Placental pericyte (primary cell): ENCODE results near the gene IFT74. TPM values are rescaled to one million over a fixed set of nuclear protein-coding genes. Genes with fewer than 3 reads are reported as not detected.

Experiments
- total RNA-seq: library from RNA; depleted of rRNA; stranded (reverse); fragments of >200 nt; gene quantifications from 2 replicates; pipeline ENCODE4 v1.2.3, GENCODE V29; 2012

IFT74 gene
- total RNA-seq = 10.0 and 12.0 TPM in 2 replicates

DNA sequence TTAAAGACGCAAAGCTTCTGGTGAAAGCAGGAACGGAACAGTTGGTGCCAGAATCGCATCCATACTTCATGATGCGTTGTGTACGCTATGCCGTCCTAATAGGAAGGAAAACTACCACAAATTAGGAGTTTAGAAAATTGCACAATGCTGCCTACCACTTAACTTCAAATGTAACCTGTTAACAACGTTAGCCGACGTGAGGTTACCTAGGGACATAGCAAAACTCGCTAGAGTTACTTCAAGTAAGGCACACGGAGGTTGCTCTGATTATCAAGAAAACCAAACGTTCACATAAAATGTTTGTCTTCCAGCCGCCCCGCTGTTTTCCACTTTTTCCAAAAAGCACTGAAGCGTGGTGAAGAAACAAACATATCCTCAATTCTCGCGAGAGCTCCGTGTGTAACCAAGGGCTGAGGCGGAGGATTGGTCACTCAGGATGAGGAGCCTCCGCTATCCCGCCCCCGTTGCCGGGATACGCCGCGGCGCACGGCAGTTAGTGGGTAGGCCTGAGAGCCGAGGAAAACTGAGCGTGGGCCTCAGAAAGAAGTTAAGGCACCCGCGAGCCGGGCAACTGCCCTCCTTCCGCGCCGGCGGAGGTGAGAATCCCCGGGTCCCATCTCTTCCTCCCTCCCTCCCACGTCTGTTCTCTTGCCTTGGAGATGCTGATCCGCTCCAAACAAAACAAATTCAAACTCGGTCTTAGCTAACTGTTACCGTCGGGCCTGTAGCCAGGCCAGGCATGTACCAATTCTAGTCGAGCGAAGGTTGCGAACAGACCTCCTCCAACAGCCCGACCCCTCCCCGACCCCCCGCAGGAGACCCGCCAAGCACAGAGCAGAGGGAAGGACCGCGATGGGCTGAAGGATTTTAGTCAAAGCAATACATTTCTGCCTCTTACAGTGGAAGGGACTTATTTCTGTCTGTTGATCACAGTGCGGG lies at the start of gene IFT74:
Gene IFT74, plus strand, starts transcription at position 492 of the 939 bp plus-strand sequence. CDS start 5,556 bp downstream, outside the sequence.

DNA sequence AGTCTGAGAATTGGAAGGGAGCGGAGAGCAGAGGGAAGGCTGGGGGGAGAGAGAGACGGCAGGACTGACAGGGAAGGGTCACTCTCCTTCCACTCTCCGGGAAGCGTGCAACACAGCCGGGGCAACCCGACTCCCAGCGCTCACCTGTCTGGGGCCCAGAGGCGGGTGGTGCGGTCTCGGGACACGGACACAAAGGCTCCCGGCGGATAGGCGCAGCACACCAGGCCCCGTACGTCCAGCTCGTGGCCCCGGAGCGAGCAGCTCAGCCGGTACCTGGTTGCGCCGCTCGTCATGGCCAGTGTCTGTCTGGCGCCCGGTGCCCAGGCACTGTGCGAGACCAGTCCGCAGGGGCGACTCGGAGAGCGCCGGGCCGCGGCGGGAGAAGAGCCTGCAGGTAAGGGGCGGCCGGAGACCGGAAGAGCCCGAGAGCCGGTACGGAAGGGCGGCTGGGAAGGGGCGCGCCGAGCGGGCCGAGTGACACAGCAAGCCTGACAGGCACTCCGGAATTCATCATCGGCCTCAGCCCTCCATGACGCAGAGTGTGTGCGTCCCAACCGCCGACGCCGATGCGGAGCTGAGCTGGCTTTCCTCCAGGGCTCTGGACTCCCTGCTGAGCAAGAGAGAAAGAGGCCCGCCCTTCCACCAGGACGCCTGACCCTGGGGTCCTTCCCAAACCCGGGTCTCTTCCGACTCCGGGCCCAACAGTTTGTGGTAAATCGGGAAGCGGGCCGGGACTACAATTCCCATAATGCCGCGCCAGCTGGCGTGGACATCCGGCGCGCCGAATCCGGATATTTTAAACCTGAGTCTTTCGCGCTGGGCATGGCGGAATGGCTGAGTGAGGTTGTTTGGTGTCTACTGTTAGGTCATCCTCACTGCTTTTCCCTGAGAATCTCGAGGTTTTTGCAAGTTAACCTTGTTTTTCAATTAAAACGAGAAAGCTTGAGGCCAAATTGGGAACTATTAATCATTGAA lies 9.2 kb upstream of the IFT74 start, which contains the start of gene PLAA:
Gene PLAA, minus strand, starts transcription at position 490 of the 975 bp plus-strand sequence. Its CDS starts 197 bp downstream, at position 293.

GRCh38 chr9:27005491-27005890 lies 49.3 kb downstream of the IFT74 start, which contains the start of gene LRRC19:
LRRC19 (minus strand) TSS chr9:27005672; CDS start chr9:26999694, 5,978 bp downstream.

GRCh38 chr9:27108981-27109541 lies 152.8 kb downstream of the IFT74 start, which contains the start of gene TEK:
TEK (plus strand) TSS chr9:27109225; CDS start chr9:27109591, 366 bp downstream.

Other genes starting within 250 kb of the IFT74 start
- 17.3 and 22.3 TPM in 2 replicates for gene CAAP1, start 63.6 kb upstream of the IFT74 start, total RNA-seq
- gene PLAA, start 9.2 kb upstream of the IFT74 start, total RNA-seq = 31.1 and 60.4 TPM in 2 replicates
- not detected in 2 replicates for gene LRRC19, start 49.3 kb downstream of the IFT74 start, total RNA-seq
- 1.8 and 15.6 TPM in 2 replicates for gene TEK, start 152.8 kb downstream of the IFT74 start, total RNA-seq